Stimulated activated CD4-positive, alpha-beta T cell treated with anti-CD3 and anti-CD28 coated beads, TNF-alpha, amount 100 ng/mL, for 48 hours (primary cell): ENCODE data around the gene PKHD1.

Experiments used
- DNase-seq, 3 donors: peaks; one replicate each; pipeline ENCODE4 v3.0.0-alpha.2; 2020; ENCODE audit warnings: low read depth in 3 of 3

PKHD1 gene

DNA sequence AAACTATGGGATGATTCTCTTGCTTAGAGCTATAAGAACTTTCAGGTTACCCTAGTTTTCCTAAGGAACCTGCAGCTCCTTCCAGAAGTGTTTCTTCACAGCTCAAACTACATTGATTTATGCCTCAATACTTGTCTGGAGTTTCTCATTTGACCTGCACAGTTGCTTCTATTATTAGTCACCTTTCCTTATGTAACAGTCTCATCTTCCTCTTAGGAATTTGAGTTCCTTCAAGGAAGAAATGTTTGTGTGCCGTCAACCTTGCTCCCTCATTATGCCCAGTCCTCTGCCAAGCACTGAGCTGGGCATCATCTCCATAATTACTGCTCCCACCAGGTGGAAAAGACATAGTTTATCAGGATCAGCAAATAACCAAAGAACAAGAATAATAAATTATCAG lies 466.4 kb downstream of the PKHD1 start:
- DNase-seq, result no peak

GRCh38 chr6:51619042-51619799 lies 468.2 kb downstream of the PKHD1 start:
- no peak for DNase-seq

GRCh38 chr6:51618563-51618962 lies 468.9 kb downstream of the PKHD1 start:
- DNase-seq, result no peak

DNA sequence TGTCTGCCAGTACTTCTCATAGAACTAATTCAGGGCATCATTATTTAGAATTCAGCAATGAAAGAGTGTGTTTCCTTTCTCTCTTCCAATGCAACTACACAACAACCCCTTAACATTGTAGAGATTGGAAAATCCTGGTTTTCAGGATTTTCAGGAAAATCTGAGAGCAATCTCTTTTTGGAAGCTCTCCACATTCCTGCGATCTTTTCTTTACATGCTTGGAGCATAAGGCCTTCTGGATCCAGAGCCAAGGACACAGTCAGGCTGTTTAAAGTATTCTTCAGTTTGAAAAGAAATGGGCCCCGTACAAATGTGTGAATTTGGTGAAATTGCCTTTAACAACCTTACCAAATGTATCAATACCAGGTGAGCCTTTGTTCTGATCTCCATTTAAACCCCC lies 469.7 kb downstream of the PKHD1 start:
- DNase-seq, result no peak

- no peak for DNase-seq
Measured at GRCh38 chr6:51616243-51616642, 471.2 kb downstream of the PKHD1 start.

- no peak for DNase-seq
Measured at GRCh38 chr6:51614725-51615124, 472.7 kb downstream of the PKHD1 start.

DNA sequence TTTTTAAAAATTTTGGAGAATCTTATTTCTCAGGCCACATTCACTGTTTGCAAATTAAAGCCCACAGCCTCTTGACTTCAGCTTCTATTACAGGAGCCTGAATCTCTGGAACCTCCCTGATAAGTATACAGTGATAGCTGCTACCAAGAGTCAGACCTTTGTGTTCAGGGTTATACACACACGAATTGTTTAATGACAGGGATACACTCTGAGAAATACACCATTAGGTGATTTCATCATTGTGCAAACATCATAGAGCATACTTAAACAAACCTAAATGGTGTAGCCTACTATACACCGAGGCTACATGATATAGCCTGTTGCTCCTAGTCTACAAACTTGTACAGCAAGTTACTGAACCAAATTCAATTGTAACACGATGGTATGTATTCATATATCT lies 473.9 kb downstream of the PKHD1 start:
- no peak for DNase-seq

GRCh38 chr6:51608932-51609331 lies 478.5 kb downstream of the PKHD1 start:
- DNase-seq, result no peak

- DNase-seq, result no peak
Measured at GRCh38 chr6:51608383-51608782, 479.0 kb downstream of the PKHD1 start.

- DNase-seq, result no peak
Measured at GRCh38 chr6:51600514-51600913, 486.9 kb downstream of the PKHD1 start.

DNA sequence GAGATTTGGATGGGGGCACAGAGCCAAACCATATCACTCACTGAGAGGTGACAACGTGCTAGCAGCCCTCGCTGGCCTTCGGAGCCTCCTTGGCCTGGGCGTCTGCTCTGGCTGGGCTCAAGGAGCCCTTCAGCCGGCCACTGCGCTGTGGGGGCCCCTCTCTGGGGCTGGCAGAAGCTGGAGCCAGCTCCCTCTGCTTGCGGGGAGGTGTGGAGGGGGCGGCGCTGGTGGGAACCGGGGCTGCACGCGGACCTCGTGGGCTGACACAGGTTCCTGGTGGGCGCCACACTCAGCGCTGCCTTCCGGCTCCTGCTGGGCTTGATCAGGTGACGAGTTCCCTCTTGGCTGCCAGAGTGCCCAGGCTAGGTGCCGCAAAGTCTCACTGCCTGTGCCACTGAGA lies 489.2 kb downstream of the PKHD1 start:
- DNase-seq, result no peak

- DNase-seq, result no peak
Measured at GRCh38 chr6:51594981-51595380, 492.4 kb downstream of the PKHD1 start.

DNA sequence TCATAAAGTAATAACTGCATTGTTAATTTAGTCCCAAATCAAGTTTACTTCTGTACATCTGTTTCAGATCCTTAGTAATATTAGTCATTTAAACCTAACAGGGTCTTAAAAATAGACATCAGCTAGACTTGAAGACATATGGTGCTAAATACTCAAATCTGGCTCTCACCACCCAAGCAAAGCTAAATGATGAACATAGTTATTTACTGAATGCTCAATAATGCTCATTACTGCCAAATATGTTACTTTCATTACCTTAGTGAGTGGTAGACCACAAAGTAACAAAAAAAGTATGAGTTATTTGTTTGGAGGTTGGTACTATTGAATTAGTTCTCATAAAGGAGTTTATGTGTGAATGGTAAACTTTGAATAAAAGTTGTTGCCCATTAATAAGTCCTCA lies 502.1 kb downstream of the PKHD1 start:
- no peak for DNase-seq

DNA sequence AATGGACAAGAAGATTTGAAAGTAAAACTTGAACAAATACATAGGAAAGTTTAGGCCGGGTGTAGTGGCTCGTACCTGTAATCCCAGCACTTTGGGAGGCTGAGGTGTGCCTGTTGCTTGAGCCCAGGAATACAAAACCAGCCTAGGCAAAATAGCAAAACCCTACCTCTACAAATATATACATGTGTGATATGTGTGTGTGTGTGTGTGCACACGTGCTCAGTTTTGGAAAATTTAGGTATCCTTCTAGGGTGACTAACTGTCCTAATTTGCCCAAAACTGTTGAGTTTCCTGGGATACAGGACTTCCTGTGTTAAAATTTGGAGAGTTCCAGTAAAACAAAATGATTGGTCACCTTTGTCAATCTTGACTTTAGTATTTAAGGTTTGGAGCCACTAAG lies 503.2 kb downstream of the PKHD1 start:
- no peak for DNase-seq

DNA sequence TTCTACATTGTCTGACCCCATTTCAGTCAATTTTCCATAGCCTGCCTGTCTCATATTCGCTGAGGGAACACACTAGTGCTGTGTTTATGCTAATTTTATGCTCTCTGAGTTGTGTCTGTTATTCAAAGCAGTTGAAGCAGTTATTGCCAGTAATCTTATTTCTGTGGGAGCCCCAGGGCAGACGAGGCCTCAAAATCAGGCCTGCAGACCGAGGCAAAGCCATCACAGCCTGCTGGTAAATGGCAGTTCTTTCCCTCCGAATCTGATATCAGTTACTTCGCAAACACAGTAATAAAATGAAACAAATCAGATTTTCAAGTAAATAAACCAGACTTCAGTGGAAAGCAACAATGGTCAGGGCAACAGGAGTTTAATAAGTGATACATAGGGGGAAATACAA lies 508.4 kb downstream of the PKHD1 start:
- no peak for DNase-seq

GRCh38 chr6:51578362-51578761 lies 509.1 kb downstream of the PKHD1 start:
- no peak for DNase-seq

DNA sequence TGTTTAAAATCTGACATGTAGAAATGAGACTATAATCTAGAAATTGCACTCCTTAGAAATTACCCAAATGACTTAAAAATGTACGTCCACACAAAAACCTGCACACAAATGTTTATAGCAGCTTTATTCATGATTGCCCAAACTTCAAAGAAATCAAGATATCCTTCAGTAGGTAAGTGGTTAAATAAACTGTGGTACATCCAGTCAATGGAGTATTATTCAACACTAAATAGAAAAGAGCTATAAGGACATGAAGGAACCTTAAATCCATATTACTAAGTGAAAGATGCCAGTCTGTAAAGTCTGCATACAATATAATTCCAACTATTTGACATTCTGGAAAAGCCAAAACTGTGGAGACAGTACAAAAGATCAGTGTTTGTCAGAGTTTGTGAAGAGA lies 513.4 kb downstream of the PKHD1 start:
- no peak for DNase-seq

- no peak for DNase-seq
Measured at GRCh38 chr6:51571168-51571567, 516.2 kb downstream of the PKHD1 start.

GRCh38 chr6:51570168-51570921 lies 517.1 kb downstream of the PKHD1 start:
- DNase-seq, result no peak

- no peak for DNase-seq
Measured at GRCh38 chr6:51569594-51569993, 517.8 kb downstream of the PKHD1 start.

GRCh38 chr6:51568771-51569170 lies 518.6 kb downstream of the PKHD1 start:
- no peak for DNase-seq

GRCh38 chr6:51565472-51565871 lies 521.9 kb downstream of the PKHD1 start:
- no peak for DNase-seq
